NT2/D1 (cell line): Measurements from ENCODE around the gene CALHM3.

Experiments used
- DNase-seq: peaks from one replicate; pipeline ENCODE4 v3.0.0-alpha.2; 2011; ENCODE audit warnings: low read depth, low spot score
- H3K27me3 ChIP-seq: 2 replicates; pipeline ENCODE4 v1.6.0; 2011; ENCODE audit warnings: mild to moderate bottlenecking; ENCODE audit not compliant: insufficient read length, insufficient read depth
- H3K36me3 ChIP-seq: 2 replicates; pipeline ENCODE4 v1.6.1; 2011; ENCODE audit warnings: mild to moderate bottlenecking, low read length, mixed read lengths; ENCODE audit not compliant: insufficient read depth, insufficient read length
- H3K4me1 ChIP-seq: 2 replicates; pipeline ENCODE4 v1.5.1; 2011; ENCODE audit not compliant: insufficient read depth, insufficient read length
- H3K4me3 ChIP-seq: 2 replicates; pipeline ENCODE4 v1.5.1; 2011; ENCODE audit warnings: low read depth; ENCODE audit not compliant: insufficient read length
- H3K9ac ChIP-seq: 2 replicates; pipeline ENCODE4 v1.6.0; 2011; ENCODE audit warnings: low read depth; ENCODE audit not compliant: insufficient read length
- H3K9me3 ChIP-seq: 2 replicates; pipeline ENCODE4 v1.5.1; 2011; ENCODE audit warnings: mild to moderate bottlenecking, low read length; ENCODE audit not compliant: insufficient read depth
- SUZ12 ChIP-seq: IDR thresholded peaks from 2 replicates; pipeline ENCODE4 v1.6.1; 2011; ENCODE audit not compliant: insufficient read length, insufficient read depth; ENCODE audit errors: extremely low read depth
- YY1 ChIP-seq: IDR thresholded peaks from 2 replicates; pipeline ENCODE4 v1.6.1; 2011; ENCODE audit not compliant: insufficient read length, insufficient read depth
- ZNF274 ChIP-seq: IDR thresholded peaks from 2 replicates; pipeline ENCODE4 v1.6.1; 2011; ENCODE audit warnings: mild to moderate bottlenecking, low read depth, low read length

CALHM3 gene

GRCh38 chr10:103499881-103500280 is 20.8 kb upstream of the CALHM3 start:
- Histone ChIP-seq H3K9ac (no peak overlapping the region), H3K4me3 (no peak overlapping the region), H3K9me3 (no peaks in the 10 kb centered on the region), H3K4me1 (peaks cover 8% of the 10 kb centered on the region), H3K27me3 (peaks cover 20% of the 10 kb centered on the region), H3K36me3 (no peaks in the 10 kb centered on the region)
- TF ChIP-seq ZNF274 (no peak), YY1 (no peak), SUZ12 (no peak)
- peak; percentile 42 for DNase-seq

GRCh38 chr10:103498936-103499638 is 20.0 kb upstream of the CALHM3 start:
- Histone ChIP-seq H3K4me3 (no peak overlapping the region), H3K9ac (no peak overlapping the region), H3K36me3 (no peaks in the 10 kb centered on the region), H3K9me3 (no peaks in the 10 kb centered on the region), H3K4me1 (peaks cover 13% of the 10 kb centered on the region), H3K27me3 (peaks cover 28% of the 10 kb centered on the region)
- TF ChIP-seq ZNF274 = no peak
- TF ChIP-seq SUZ12 = no peak
- no peak for TF ChIP-seq YY1
- no peak for DNase-seq

- H3K36me3 ChIP-seq = no peaks in the 10 kb centered on the region
- no peaks in the 10 kb centered on the region for H3K9me3 ChIP-seq
- H3K9ac ChIP-seq = no peak overlapping the region
- TF ChIP-seq SUZ12 = no peak
- no peak for TF ChIP-seq YY1
- TF ChIP-seq ZNF274 = no peak
- no peak for DNase-seq
- H3K4me3 ChIP-seq = no peak overlapping the region
- peaks cover 41% of the 10 kb centered on the region for H3K27me3 ChIP-seq
- H3K4me1 ChIP-seq = peaks cover 13% of the 10 kb centered on the region
Observed at GRCh38 chr10:103497161-103497915, 18.3 kb upstream of the CALHM3 start.

- H3K4me1 ChIP-seq = peaks cover 23% of the 10 kb centered on the region
- H3K9ac ChIP-seq = no peak overlapping the region
- peaks cover 41% of the 10 kb centered on the region for H3K27me3 ChIP-seq
- TF ChIP-seq ZNF274 (no peak), YY1 (no peak), SUZ12 (no peak)
- no peak overlapping the region for H3K4me3 ChIP-seq
- H3K36me3 ChIP-seq = no peaks in the 10 kb centered on the region
- DNase-seq = no peak
- H3K9me3 ChIP-seq = no peaks in the 10 kb centered on the region
Observed at GRCh38 chr10:103495321-103495720, 16.3 kb upstream of the CALHM3 start.

GRCh38 chr10:103493916-103494877 is 15.2 kb upstream of the CALHM3 start:
- Histone ChIP-seq H3K9me3 (no peaks in the 10 kb centered on the region), H3K36me3 (no peaks in the 10 kb centered on the region), H3K4me3 (peak overlapping the region; percentile 55), H3K9ac (peak overlapping the region; percentile 56), H3K27me3 (peaks cover 41% of the 10 kb centered on the region), H3K4me1 (peaks cover 15% of the 10 kb centered on the region)
- TF ChIP-seq ZNF274 (no peak), SUZ12 (no peak), YY1 (no peak)
- DNase-seq = no peak

- Histone ChIP-seq H3K9ac (peak within 1 kb of the TSS; percentile 56), H3K4me3 (peak within 1 kb of the TSS; percentile 55)
- DNase-seq = no peak
Observed at GRCh38 chr10:103493362-103493915, 14.4 kb upstream of the CALHM3 start, which contains the start of gene NEURL1. Gene NEURL1 (plus strand): TSS chr10:103493705. CDS start chr10:103494388, 683 bp downstream.

More at GRCh38 chr10:103493362-103493915, 14.4 kb upstream of the CALHM3 start, which contains the start of gene NEURL1:
- no peaks in the 10 kb centered on the region for H3K9me3 ChIP-seq
- H3K4me1 ChIP-seq = peaks cover 15% of the 10 kb centered on the region
- H3K27me3 ChIP-seq = peaks cover 41% of the 10 kb centered on the region
- TF ChIP-seq SUZ12 = no peak
- TF ChIP-seq YY1 = no peak
- TF ChIP-seq ZNF274 = no peak
- no peaks in the 10 kb centered on the region for H3K36me3 ChIP-seq
